Activated T-cell treated with anti-CD3 and anti-CD28 coated beads, Interleukin-2, amount 50 U/mL, for 48 hours (primary cell): ENCODE data around the gene FAM209A.
"Not testable (repeated sequence)": the region's sequence is repeated elsewhere in the genome, so short reads cannot be mapped to it uniquely, and the experiment has no call there.

ENCODE experiments used
- DNase-seq, 2 experiments: peaks; one replicate each; pipeline ENCODE4 v3.0.0-alpha.2; 2020

The FAM209A gene

GRCh38 chr20:56542489-56543030 lies 18.0 kb downstream of the FAM209A start:
- no peak for DNase-seq

- no peak for DNase-seq
Observed at GRCh38 chr20:56551571-56551970, 27.0 kb downstream of the FAM209A start.

- no peak for DNase-seq
Observed at GRCh38 chr20:56552911-56553629, 28.5 kb downstream of the FAM209A start.

DNA sequence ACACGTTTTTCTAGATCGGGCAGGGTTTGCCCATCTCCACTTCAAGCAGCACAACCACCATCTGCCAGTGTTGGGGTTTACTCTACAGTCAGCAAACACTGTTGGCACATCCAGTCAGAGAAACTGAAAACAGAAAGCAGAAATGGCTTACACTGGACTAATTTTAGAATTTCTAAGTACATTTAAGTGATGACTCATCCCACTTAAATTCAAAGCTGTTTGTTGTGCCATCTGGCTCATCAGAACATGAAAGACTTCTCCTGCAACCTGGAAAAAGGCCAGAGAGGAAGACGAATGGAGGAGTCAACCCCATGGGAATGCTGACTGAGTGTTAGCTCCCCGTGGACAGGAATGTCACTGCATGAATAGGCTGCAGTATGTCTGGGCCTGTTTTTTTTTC lies 30.3 kb downstream of the FAM209A start:
- DNase-seq: peak in 1 of 2 experiments; percentile 17

DNA sequence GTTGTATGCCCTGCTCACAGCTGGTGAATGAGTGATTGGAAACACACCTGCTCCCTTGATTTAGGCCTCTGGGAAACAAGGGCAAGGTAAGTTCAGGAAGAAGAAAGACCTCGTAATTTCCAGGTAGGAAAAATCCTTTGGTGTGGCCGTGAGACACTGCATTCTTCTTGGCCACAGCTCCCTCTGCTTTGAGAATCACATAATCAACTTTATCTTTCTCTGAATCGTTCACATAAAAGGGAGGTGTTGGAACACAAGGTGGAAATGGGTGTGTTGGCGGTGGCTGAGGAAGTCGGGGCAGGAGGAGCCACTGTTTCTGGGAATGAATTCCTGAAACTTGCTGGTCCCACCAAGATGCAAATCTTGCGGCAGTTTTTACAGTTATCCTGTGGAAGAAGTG lies 34.4 kb downstream of the FAM209A start:
- DNase-seq: no peak

- DNase-seq: not testable (repeated sequence)
Observed at GRCh38 chr20:56564526-56564925, 40.0 kb downstream of the FAM209A start.

DNA sequence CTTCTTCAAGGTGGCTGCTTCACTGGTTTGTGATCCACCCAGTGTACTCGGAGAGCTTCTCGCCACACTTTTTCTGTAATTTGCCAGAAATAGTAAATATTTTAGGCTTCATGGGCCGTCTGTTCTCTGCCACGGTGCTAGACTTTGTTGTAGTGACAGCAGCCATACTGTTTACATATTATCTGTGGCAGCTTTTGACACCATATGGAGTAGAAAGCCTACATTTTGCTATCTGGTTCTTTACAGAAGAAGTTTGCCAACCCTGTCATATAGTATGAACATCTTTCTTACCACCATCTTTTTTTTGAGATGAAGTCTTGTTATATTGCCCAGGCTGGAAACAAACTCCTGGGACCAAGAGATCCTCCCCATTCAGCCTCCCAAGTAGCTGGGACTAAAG lies 41.0 kb downstream of the FAM209A start:
- DNase-seq: no peak

DNA sequence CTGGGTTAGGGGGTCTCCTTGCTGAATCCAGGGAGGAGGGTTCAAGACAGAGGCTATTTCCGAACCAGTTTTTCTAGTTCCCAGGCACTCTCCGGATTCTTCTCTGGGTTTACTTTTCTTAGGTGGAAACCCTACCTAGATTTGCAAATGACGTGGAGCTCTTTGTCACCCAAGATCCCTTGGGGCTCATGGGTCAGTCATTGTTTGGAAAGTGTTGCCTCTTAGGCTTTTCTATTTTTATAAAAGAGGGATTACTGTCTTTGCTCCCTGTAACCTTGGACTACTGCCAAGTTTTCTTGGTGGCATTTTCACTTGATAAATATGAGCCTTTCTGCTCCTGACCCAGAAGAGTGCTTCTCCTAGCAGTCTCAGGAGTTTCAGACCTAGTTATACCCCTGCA lies 42.1 kb downstream of the FAM209A start:
- no peak for DNase-seq

- no peak for DNase-seq
Observed at GRCh38 chr20:56570832-56571231, 46.3 kb downstream of the FAM209A start.

DNA sequence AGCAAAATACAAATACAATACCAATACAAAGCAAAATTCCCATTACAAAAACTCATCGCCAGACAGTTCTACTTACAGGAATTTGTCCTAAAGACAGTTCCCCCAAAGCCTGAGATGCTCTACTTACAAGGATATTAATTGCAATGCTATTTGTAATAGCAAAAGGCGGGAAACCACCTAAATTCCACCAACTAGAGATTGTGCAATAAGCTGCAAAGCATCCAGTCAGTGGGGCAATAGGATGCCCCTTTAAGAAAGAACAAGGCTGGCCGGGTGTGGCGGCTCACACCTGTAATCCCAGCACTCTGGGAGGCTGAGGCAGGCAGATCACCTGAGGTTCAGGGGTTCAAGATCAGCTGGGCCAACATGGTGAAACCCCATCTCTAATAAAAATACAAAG lies 47.6 kb downstream of the FAM209A start:
- no peak for DNase-seq

DNA sequence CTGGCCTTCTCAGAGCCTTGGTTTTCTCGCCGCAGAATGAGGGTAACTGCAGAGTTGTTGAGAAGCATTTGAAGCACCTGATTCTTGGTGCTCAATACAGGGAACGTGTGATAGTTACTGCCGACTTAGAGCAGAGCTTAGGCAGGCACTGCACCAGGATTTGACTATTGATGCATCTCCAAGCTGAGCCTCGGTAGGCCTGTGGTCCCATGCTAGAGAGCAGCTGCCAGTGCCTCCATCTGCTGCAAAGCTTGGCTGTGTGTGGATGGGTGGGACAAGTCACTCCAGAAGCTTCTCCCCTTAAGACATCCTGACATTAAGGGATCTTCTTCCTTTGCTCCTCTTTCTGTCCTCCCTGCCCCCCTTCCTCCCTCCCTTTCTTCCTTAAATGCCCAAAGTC lies 49.4 kb downstream of the FAM209A start:
- no peak for DNase-seq

DNA sequence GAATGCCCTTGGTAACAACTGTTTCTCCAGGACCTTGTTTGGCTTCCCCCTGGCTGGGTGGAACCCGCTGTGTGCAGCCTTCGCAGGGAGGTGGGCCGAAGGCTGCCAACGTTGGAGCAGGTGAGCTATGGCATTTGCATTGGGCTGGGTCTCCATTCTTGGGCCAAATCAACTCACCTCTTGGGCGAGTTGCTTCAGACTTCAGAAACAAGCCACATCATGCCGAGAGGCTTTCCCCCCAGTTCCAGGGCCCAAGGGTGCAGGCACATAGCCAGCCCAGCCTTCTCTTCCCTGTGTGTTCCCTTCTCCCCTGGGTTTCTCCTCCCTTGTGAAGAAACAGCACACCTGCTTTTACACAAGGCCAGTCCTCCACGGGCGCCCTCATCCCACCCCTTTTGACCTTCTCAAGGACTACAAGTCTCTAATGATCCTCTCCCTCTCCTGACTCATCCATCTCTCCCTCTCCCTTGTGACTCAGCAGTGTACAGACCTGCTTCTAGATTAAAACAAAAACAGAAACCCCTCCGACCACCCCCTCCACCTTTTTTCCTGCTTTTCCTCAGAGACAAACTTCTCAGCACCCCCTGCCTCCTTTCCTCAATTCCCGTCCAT lies 50.1 kb downstream of the FAM209A start:
- DNase-seq: no peak

DNA sequence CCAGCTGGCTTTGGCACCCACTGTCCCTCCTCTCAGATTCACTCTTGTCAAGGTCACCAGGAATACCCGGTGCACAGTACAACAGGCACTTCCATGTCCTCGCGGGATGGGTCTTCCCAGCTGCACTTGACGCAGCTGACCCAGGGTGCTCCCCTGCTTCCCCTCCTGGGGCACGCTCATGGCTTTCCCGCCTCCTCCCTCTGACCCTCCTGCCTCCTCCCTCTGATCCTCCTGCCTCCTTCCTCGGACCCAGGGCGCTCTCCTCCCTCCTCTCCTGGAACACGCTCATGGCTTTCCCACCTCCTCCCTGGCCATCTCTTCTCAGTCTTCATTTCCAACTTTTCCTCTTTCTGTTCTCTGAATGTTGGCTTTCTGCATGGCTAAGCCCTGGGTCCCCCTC lies 50.6 kb downstream of the FAM209A start:
- no peak for DNase-seq
